SH-SY5Y (cell line): Measurements from ENCODE around the gene C7orf25.

Experiments used
- GATA2 ChIP-seq: IDR thresholded peaks from 2 replicates; pipeline ENCODE4 v1.6.1; 2011; ENCODE audit warnings: mild to moderate bottlenecking, low read depth, low read length
- GATA3 ChIP-seq: IDR thresholded peaks from 2 replicates; pipeline ENCODE4 v1.6.1; 2011; ENCODE audit warnings: low read depth, mild to moderate bottlenecking, low read length, moderate library complexity

C7orf25 gene

DNA sequence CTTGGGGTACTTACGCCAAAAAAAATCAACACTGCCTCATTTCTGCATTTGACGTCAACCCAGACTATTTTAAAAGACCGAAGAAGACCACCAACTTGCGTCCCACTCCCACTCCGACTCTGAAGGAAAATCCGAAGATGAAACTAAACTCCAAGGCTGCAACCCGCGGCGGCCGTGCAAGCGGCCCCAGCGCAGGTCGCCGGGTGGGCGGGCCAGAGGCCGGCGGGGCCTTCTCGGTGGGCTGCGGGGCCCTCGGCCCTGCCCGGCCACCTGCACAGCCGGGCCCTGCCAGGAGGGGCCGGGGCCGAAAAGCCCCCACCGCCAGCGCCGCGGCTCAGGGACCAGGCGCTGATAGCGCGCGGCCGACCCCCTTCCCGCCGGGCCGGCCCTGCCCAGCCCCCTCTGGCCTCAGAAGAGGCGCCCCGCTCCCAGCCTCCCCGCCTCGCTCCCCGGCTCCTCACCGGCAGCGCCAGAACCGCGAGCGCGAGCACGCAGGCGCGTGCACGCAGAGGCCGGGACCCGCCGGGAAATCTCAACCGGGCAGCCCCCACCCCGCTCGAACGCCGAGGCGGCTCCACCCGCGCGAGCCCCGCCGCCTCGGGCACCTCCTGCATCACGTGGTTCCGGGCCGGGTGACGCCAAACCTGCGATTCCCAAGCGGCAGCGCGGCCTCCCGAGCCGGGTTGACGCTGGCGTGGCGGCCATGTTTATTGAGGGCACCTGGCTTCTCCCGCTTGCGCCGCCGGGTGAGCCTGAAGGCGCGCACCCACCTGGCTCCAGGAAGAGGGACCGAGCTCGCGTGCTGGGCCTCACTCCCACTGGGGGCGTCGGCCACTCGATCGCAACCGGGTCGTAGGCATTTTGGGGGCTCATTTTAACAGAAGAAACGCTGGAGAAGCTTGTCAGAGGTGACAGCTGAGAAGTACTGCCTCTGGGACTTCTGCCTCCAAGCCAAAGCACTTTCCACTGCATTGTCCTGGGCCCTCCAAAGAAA lies at the start of gene C7orf25:
TSS of gene C7orf25 (minus strand) at position 617 of the 994 bp plus-strand sequence. CDS start 1,170 bp downstream, outside the sequence.
- TF ChIP-seq GATA3, result no peak
- TF ChIP-seq GATA2, result 0 out of 2 replicates have a peak, but pooled peaks have one; percentile 37

DNA sequence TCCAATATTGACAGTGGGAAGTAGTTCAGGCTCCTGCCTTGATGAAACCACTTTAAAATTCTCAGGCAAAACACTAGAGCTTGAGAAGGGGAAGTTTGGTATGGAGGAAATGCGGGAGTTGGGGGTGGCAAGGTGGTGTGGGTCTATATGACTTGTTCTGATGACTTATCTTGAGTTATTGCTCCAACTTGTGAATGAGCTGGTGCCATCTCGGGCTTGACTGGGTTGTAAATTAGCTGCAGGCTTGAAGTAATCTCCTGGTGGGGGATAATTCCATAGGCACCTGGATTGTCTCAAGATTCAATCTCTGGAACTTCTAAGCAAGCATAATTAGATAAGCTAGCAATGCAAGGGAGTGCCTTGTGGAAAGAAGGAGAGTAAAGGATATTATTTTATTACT lies 49.3 kb upstream of the C7orf25 start:
- TF ChIP-seq GATA2 (no peak), GATA3 (no peak)

- TF ChIP-seq GATA2 (no peak), GATA3 (no peak)
Measured at GRCh38 chr7:42960762-42961161, 48.9 kb upstream of the C7orf25 start.

- TF ChIP-seq GATA2, result no peak
- no peak for TF ChIP-seq GATA3
Measured at GRCh38 chr7:42959549-42959948, 47.7 kb upstream of the C7orf25 start.

GRCh38 chr7:42956062-42956461 lies 44.2 kb upstream of the C7orf25 start:
- TF ChIP-seq GATA3, result no peak
- no peak for TF ChIP-seq GATA2

- TF ChIP-seq GATA3 (no peak), GATA2 (no peak)
Measured at GRCh38 chr7:42953994-42954393, 42.1 kb upstream of the C7orf25 start.

- TF ChIP-seq GATA3 (no peak), GATA2 (no peak)
Measured at GRCh38 chr7:42952328-42952727, 40.5 kb upstream of the C7orf25 start.

GRCh38 chr7:42950417-42950816 lies 38.5 kb upstream of the C7orf25 start:
- TF ChIP-seq GATA2 (no peak), GATA3 (no peak)

DNA sequence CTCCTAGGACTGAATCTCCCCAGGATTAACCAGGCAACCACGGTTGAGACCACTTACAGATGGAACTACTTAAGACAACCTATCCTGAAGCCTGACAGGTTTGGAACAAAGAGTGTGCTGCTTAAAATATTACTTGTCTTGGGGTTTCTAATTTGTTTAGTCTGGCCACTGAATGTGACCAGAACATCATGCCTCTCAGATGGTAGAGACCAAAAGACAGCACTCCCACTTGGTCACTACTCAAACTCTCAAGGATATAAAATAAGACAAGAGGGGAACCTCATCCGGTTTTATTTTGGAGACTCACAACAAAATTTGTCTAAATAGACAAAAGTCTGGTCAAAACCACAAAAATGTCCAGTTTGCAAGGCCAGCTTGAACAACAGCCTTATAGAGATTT lies 35.7 kb upstream of the C7orf25 start:
- TF ChIP-seq GATA2, result no peak
- no peak for TF ChIP-seq GATA3

GRCh38 chr7:42946627-42946950 lies 34.7 kb upstream of the C7orf25 start:
- TF ChIP-seq GATA2 (no peak), GATA3 (no peak)

GRCh38 chr7:42945821-42946626 lies 34.2 kb upstream of the C7orf25 start:
- TF ChIP-seq GATA2 (no peak), GATA3 (no peak)

- TF ChIP-seq GATA2, result no peak
- no peak for TF ChIP-seq GATA3
Measured at GRCh38 chr7:42940985-42941847, 29.3 kb upstream of the C7orf25 start.

- TF ChIP-seq GATA3, result no peak
- no peak for TF ChIP-seq GATA2
Measured at GRCh38 chr7:42939457-42940240, 27.8 kb upstream of the C7orf25 start.

DNA sequence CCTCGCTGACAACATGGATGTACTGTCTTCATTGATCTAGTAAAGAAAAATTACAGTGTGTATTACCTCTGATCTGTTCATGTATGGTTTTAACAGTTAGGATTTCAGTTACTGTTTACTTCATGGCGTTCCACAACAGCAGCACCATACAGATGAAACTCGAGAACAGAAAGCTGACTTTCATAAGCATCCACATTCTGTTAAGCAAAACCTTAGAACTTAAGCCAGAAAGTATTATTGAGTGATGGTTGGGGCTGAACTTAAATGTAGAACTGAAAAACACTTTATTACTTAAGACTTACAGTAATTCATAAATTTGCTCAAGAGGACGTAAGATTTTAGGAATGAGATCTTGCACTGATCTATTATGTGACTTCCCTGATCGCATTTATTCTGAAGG lies 24.0 kb upstream of the C7orf25 start:
- no peak for TF ChIP-seq GATA3
- TF ChIP-seq GATA2, result no peak
